NCI-H1417 treated with DMSO at 0.1 percent for 48 hours (cell line): ENCODE results near the gene VOPP1.

Experiments used
- DNase-seq: peaks from one replicate; lab custom pipeline; 2025; lab: John Stamatoyannopoulos, UW

The VOPP1 gene

GRCh38 chr7:55432939-55433784, 139.1 kb downstream of the VOPP1 start:
- peak; percentile 51 for DNase-seq

DNA sequence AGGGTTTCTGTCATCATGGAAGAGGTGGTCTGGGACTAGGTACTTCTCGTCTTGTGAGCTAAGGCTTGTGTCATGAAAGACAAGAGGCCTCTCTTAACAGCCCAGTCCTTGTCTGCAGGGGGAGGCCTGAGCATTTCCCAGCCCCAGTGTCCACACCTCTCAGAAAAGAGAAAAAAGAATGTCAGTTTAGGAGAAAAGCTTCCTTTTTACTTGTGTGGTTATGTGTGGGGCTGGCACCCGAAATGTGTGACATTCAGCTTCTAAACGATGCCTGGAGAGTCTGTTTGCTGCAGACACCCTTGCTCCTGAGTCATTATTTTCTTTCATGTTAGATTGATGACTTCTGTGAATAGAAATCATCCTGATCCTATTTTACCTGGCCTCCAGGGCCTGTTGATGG, 139.8 kb downstream of the VOPP1 start:
- DNase-seq: no peak

DNA sequence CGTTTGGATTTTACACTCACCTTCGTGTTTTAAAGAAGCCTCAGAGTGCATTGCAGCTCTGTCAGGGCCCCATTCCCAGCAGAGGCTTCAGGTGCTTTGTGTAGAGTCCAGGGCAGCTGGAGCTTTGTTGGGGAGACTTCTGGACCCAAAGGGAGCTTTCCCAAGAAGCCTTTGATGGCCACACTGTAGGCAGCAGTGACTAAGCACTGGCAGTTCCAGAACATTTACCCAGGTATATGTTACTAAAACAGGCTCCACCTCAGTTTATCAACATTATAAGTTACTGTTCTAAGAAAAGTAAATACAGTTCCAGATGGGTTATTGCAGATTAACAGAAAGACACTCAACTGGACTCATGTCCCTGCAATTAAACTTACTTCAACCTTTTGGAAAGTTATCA, 140.4 kb downstream of the VOPP1 start:
- no peak for DNase-seq

- DNase-seq: no peak
These were observed 142.3 kb downstream of the VOPP1 start for GRCh38 chr7:55429835-55430499.

- DNase-seq: no peak
These were observed 144.5 kb downstream of the VOPP1 start for GRCh38 chr7:55427800-55428199.

GRCh38 chr7:55427342-55427741, 145.0 kb downstream of the VOPP1 start:
- DNase-seq: no peak

GRCh38 chr7:55426676-55427075, 145.6 kb downstream of the VOPP1 start:
- DNase-seq: no peak

GRCh38 chr7:55425141-55425752, 147.1 kb downstream of the VOPP1 start:
- no peak for DNase-seq

DNA sequence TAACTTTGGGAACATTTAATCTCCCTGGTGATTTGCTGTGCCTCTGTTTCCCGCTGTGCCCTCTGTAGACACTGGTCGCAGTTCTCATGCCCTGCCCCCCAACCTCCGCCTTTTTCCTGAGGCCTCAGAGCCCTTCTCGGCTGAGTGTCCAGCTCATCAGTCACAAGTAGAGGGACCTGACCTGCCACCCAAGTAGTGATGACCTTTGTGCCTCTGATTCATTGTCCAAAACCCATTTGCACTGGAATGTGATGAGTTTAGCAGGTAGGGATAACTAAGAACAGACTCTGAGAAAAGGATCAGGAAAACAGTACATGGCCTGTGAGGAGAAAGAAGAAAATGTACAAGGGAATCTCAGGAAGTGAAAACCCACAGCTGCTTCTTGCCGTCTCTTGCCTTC, 148.4 kb downstream of the VOPP1 start:
- DNase-seq: no peak

GRCh38 chr7:55423277-55423711, 149.0 kb downstream of the VOPP1 start:
- no peak for DNase-seq
